ENCODE data around the gene HOXD9. TPM values are rescaled to one million over a fixed set of nuclear protein-coding genes. Genes with fewer than 3 reads are reported as not detected.

HOXD9 gene
- total RNA-seq, 4 donors from 2014 or later: 0.83 to 3.9 (median 2.3) TPM

DNA sequence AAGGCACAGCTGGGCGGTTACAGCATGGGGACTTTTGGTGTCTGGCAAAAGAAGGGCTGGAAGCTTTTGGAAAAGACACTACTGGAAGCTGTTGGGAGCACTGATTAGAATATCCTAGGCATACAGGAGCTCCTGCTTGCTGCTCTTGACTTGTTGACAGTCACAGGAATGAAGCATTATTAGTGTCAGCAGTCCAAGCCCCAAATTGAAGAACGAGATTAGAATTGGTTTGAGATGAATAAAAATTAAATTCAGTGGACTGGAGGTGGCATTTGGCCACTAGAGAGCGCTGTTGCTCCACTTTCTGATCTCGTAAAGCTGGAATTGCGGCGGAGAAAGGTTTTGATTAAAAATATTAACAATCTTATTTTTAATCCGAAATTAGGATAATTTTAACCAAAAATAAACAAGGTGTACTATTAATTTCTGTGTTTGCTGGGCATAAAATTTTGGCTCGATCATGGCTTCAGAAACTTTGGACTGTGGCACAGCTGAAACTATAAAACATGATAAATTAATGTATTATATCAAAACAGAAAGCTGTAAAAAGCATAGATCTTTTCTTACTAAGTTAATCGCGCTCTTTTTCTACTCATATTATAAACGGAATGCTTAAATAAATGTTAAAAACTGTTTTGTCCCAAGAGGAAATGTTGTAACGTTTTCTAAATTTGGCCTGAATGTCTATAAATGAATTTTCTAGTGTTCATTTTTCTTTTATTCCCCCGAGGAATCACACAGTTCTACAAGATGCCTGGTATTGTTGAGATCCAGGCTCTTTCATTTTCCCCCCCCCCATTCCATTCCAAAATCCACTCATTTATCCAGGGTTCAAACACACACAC is 4.6 kb downstream of the HOXD9 start:
- intact Hi-C loops (cut with DNase I): loop anchor here (5.0 to 10.0 kb wide), 3 partner anchors 430 to 1018 kb away; no protein-coding TSS in a partner anchor
- DNase-seq: peak; percentile 68 to 73

DNA sequence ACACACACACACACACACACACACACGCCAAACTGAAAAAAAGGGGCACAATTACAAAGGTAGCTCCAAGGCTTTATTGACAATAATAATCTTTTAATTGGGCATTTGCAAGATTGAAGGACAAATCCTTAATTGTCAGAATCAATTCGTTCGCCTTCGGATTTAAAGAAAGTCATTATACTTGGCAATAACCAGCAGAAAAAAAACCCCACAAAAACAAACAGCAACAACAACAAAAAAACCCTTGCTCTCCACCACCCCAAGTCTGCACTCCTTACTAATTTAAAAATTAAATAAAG is 5.2 kb downstream of the HOXD9 start:
- H3K9me3 ChIP-seq: no peaks in the 10 kb centered on the region
- WGBS, 2 donors: 19 to 26% methylated on average over 4 of the region's 4 CpGs
- no peak for DNase-seq
- no peak overlapping the region for H3K4me3 ChIP-seq (replicated peaks in 1 of 3)
- H3K4me1 ChIP-seq: peaks cover 5 to 22% of the 10 kb centered on the region in 2 donors
- no peaks in the 10 kb centered on the region for H3K36me3 ChIP-seq
- H3K27me3 ChIP-seq: peaks cover 70% of the 10 kb centered on the region
- no peak for TF ChIP-seq POLR2A (IDR thresholded peaks at IDR 0.05)
- no peak for TF ChIP-seq CTCF (IDR thresholded peaks at IDR 0.05)
- intact Hi-C loops (cut with DNase I): loop anchor here (5.0 to 10.0 kb wide), 3 partner anchors 430 to 1017 kb away; no protein-coding TSS in a partner anchor
- no peak overlapping the region for H3K27ac ChIP-seq

More for the DNA sequence above, 4.6 kb downstream of the HOXD9 start:
- no peak overlapping the region for H3K27ac ChIP-seq
- H3K27me3 ChIP-seq: peaks cover 70% of the 10 kb centered on the region
- peaks cover 5 to 28% of the 10 kb centered on the region in 2 donors for H3K4me1 ChIP-seq
- no peaks in the 10 kb centered on the region for H3K36me3 ChIP-seq
- WGBS, 2 donors: 3 to 6% methylated on average over 13 of the region's 13 CpGs
- TF ChIP-seq CTCF (IDR thresholded peaks at IDR 0.05) (peak; percentile 72 to 88 (median 80)), POLR2A (IDR thresholded peaks at IDR 0.05) (no peak)
- no peak overlapping the region for H3K4me3 ChIP-seq (replicated peaks in 1 of 3)
- H3K9me3 ChIP-seq: no peaks in the 10 kb centered on the region

DNA sequence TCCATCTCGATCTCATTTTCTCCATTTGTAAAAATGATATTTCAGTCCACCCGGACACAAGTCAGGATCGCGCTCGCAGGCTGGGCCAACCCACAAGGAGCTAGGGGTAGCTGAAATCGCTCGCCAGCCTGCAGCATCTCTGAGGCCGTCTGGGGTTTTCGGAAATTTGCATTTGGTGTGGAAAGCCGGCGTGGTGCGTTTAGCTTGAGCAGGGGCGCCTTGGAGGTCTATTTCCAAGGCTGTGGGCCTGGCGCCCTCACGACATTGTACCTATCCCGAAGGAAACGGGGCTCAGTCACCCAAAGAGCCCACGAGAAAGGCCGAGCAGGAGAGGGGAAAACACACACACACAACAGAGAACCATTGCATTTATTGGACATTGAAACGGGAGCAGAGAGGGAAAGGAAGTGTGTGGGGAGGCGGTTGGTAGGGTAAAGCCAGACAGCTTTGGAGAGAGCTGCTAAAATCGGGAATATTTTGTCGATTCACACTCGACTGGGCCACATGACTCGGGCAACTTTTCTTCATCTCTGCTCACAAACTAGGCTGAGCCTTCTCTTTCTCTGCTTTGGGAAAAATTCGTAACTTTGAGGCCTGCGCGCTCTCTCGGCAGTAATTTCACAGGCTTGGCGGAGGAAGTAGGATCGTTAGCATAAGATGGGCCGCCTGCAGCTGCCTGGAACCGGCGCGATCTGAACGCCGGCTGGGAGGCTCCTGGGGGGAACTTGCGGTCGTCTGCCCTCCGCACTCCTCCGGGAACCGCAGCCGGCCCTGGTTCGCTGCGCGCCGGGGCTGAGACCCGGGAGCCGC is 5.9 kb downstream of the HOXD9 start:
- Histone ChIP-seq H3K36me3 (no peaks in the 10 kb centered on the region), H3K27ac (peak overlapping the region in 1 of 3 donors; percentile 36), H3K27me3 (peaks cover 70% of the 10 kb centered on the region), H3K4me1 (peaks cover 5 to 15% of the 10 kb centered on the region in 2 donors), H3K4me3 (replicated peaks in 1 of 3) (no peak overlapping the region), H3K9me3 (no peaks in the 10 kb centered on the region)
- DNase-seq: no peak
- no peak for TF ChIP-seq POLR2A (IDR thresholded peaks at IDR 0.05)
- no peak for TF ChIP-seq CTCF (IDR thresholded peaks at IDR 0.05)
- intact Hi-C loops (cut with DNase I): loop anchor here (5.0 to 10.0 kb wide), 3 partner anchors 429 to 1016 kb away; no protein-coding TSS in a partner anchor
- WGBS, 2 donors: 16 to 22% methylated on average over 41 to 49 of the region's 49 CpGs

- intact Hi-C loops (cut with DNase I): loop anchor here (5.0 to 10.0 kb wide), 3 partner anchors 428 to 1016 kb away; no protein-coding TSS in a partner anchor
- Histone ChIP-seq H3K27ac (peak within 1 kb of the TSS; percentile 12 to 54 (median 50)), H3K4me3 (replicated peaks in 1 of 3) (peak within 1 kb of the TSS in 1 of 3 donors; percentile 23), H3K4me1 (peaks cover 5 to 14% of the 10 kb centered on the region in 2 donors), H3K36me3 (no peaks in the 10 kb centered on the region), H3K9me3 (no peaks in the 10 kb centered on the region), H3K27me3 (peaks cover 68% of the 10 kb centered on the region)
- TF ChIP-seq POLR2A (IDR thresholded peaks at IDR 0.05) (no peak), CTCF (IDR thresholded peaks at IDR 0.05) (no peak)
- WGBS, 2 donors: 4 to 6% methylated on average over 23 to 36 of the region's 64 CpGs
- peak in 1 of 2 donors; percentile 32 for DNase-seq
Observed at GRCh38 chr2:176128982-176129796, 6.7 kb downstream of the HOXD9 start, which contains the start of gene HOXD8. TSS of gene HOXD8 (plus strand) at chr2:176129705. CDS start at chr2:176130367, 662 bp downstream.
